PFSK-1 (cell line): Measurements from ENCODE around the gene RETREG2.

Experiments used
- FOXP2 ChIP-seq: optimal IDR thresholded peaks from 2 replicates; pipeline ENCODE3; 2011; ENCODE audit warnings: borderline replicate concordance, control low read depth, inconsistent platforms; ENCODE audit not compliant: insufficient read depth; ENCODE audit errors: extremely low read length, extremely low read depth
- POLR2AphosphoS5 ChIP-seq: IDR thresholded peaks from 2 replicates; pipeline ENCODE4 v1.6.1; 2012; ENCODE audit warnings: low read depth, mild to moderate bottlenecking, control low read depth, low read length, moderate library complexity
- SIN3A ChIP-seq: IDR thresholded peaks from 2 replicates; pipeline ENCODE4 v1.6.1; 2012; ENCODE audit warnings: mild to moderate bottlenecking, low read length, moderate library complexity, borderline replicate concordance; ENCODE audit not compliant: insufficient read depth
- TAF1 ChIP-seq: IDR thresholded peaks from 2 replicates; pipeline ENCODE4 v1.6.1; 2012; ENCODE audit warnings: low read length, control low read depth, borderline replicate concordance; ENCODE audit not compliant: insufficient read depth
- TF ChIP-seq, protein P1 (sequence below), 2 experiments: IDR thresholded peaks; 2 replicates each; pipeline versions ENCODE4 v1.6.1 to v1.8.0; 2011 to 2012; ENCODE audit warnings: low read depth in 2 of 2, low read length in 2 of 2, control low read depth in 1 of 2, inconsistent platforms in 1 of 2, mild to moderate bottlenecking in 1 of 2, moderate library complexity in 1 of 2; ENCODE audit not compliant: insufficient read depth in 1 of 2

Gene RETREG2

DNA sequence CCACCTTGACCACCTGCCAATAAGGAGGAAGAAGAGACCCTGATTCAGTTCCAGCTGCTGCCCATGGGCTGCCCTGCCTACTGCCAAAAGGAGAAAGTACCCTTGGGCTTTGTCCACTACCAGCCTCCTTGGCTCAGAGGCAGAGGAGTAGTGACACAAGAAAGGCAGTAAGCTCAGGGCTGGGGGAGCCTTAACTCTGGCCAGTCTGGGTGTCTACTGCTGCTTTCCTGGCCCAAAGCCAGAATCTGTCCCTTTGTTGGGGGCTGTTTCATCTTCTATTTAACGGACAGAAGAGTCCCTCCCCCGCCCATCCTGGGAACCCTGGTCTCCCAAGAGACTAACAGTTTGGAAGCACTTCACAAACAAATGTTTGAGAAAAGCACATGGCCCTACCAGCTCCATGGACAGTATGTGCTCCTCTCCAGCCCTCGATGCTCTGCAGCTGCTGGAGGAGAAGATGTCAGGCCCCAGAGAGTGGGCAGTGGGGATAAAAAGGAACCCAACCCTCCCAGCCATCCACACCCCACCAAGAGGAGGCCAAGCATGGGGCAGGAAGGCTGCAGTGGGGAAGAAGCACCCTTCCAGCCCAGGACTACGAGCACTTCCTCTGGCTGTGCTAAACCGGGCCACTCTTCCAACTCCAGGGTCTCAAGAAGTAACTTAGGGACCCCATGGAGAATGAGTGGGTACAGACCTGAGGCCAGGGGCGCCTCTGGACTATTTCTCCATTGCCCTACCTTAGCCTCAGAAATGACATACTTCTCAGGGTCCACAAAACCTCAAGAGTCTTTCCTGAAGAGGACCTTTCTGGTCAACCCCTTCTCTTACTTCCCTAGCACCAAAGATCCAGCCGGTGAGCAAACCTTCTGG lies 50.2 kb downstream of the RETREG2 start:
- TF ChIP-seq POLR2AphosphoS5 (no peak), SIN3A (no peak), TAF1 (no peak), FOXP2 (no peak)
- TF ChIP-seq, protein P1, sequence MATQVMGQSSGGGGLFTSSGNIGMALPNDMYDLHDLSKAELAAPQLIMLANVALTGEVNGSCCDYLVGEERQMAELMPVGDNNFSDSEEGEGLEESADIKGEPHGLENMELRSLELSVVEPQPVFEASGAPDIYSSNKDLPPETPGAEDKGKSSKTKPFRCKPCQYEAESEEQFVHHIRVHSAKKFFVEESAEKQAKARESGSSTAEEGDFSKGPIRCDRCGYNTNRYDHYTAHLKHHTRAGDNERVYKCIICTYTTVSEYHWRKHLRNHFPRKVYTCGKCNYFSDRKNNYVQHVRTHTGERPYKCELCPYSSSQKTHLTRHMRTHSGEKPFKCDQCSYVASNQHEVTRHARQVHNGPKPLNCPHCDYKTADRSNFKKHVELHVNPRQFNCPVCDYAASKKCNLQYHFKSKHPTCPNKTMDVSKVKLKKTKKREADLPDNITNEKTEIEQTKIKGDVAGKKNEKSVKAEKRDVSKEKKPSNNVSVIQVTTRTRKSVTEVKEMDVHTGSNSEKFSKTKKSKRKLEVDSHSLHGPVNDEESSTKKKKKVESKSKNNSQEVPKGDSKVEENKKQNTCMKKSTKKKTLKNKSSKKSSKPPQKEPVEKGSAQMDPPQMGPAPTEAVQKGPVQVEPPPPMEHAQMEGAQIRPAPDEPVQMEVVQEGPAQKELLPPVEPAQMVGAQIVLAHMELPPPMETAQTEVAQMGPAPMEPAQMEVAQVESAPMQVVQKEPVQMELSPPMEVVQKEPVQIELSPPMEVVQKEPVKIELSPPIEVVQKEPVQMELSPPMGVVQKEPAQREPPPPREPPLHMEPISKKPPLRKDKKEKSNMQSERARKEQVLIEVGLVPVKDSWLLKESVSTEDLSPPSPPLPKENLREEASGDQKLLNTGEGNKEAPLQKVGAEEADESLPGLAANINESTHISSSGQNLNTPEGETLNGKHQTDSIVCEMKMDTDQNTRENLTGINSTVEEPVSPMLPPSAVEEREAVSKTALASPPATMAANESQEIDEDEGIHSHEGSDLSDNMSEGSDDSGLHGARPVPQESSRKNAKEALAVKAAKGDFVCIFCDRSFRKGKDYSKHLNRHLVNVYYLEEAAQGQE (IDR thresholded peaks at IDR 0.05; ENCODE audit: insufficient read depth in 1 of 2, low read depth in 2 of 2, low read length in 2 of 2): no peak

DNA sequence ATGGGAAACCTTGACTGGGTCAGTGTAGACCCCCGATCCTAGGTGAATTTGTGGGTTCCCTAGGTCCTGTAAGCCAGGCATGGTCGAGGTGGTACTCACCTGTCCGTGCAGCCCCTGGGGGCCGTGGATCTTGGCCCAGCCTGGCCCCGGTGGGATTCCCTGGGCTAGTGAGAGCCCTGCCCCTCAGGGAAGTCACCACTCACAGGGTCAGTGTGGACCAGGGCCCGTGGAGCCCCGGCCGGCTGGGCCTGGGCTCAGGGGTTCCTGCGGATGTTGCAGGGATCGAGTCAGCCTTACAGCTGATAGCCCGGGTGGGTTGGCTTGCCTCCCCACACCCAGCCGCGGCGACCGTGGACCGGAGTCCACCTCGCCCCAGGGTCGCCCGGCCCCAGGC lies 50.8 kb downstream of the RETREG2 start:
- no peak for TF ChIP-seq FOXP2
- no peak for TF ChIP-seq SIN3A
- no peak for TF ChIP-seq POLR2AphosphoS5
- no peak for TF ChIP-seq TAF1
- TF ChIP-seq, protein P1 (IDR thresholded peaks at IDR 0.05; ENCODE audit: insufficient read depth in 1 of 2, low read depth in 2 of 2, low read length in 2 of 2): no peak

DNA sequence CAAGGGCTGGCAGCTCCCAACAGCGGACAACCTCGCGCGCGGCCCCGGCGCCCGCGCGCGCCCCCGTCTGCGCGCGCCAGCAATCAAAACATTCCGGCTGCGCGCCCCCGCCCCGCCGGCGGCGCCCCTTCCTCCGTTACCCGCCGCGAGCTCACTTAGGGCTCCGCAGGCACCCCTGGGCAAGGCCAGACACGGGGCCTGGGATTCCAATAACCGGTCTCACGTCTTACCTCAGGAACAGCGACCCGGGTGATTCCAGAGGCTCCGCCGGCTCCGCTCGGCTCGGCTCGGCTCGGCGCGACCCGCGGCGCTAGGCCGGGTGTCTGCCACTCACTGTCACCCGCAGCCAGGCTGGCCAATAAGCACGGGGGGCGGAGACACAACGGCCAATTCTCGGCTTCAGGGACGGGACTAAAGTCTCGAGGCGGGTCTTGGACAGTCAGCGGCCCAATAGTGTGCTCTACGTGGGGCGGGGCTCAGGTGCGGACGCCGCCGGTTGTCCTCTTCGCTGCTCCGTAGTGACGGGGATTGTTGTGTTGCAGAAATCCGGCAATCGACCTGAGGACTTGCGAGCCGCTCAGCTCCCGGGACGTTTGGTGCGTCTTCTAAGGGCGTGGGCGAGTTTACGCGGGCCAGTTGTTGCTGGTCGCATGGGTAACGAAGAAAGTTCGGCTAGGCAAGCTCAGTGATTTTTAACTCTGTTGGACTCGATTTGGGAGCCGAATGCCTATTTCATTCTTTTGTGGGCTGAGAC lies 51.4 kb downstream of the RETREG2 start, which contains the start of the genes ANKZF1 and ATG9A:
Gene ANKZF1 (plus strand): TSS at position 502 of the 754 bp plus-strand sequence. CDS start 452 bp downstream, outside the sequence.
Gene ATG9A (minus strand): TSS at position 332 of the 754 bp plus-strand sequence. CDS start 1,612 bp downstream, outside the sequence.
- TF ChIP-seq FOXP2 (peak; percentile 94), TAF1 (peak; percentile 88; the same call in 1 of the 2 replicates), POLR2AphosphoS5 (peak; percentile 68), SIN3A (peak; percentile 87; the same call in 1 of the 2 replicates)
- TF ChIP-seq, protein P1 (IDR thresholded peaks at IDR 0.05; ENCODE audit: insufficient read depth in 1 of 2, low read depth in 2 of 2, low read length in 2 of 2): no peak

DNA sequence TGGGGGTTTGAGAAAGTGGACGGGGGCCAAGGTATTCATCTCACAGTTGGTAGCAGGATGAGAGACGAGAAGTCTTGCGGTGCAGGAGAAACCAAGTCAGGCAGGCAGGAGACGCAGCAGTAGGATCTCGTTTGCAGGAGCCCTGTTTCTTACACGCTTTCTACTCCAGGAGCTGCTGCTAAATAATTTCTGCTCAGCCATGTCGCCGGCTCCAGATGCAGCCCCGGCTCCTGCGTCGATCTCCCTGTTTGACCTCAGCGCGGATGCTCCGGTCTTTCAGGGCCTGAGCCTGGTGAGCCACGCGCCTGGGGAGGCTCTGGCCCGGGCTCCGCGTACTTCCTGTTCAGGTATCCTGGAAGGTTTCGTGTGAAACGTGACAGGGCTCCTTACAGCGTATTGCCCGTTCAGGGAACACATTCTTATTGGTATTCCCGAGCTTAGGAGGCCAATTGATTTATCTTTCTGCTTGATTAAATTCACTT lies 52.0 kb downstream of the RETREG2 start:
- TF ChIP-seq TAF1: no peak
- TF ChIP-seq POLR2AphosphoS5: 0 out of 2 replicates have a peak, but pooled peaks have one; percentile 4

DNA sequence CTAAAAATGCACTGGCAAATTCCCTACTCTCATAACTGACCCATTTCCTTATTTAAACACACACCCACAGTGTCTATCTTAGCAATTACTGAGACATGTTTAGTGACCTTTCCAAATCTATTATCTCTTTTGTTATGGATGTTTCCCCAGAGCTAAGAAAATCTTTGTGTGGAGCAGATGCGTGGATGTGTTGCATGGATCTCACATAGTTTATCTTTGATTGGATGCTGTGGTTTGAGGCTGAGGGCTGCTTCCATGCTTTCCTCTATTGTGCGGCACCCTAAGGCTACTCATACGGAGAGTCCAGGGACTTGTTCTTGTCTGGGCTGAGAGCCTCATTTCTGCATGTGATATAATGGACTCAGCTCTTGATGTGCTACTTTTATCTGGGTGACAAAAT lies 56.3 kb downstream of the RETREG2 start:
- TF ChIP-seq, protein P1 (IDR thresholded peaks at IDR 0.05; ENCODE audit: insufficient read depth in 1 of 2, low read depth in 2 of 2, low read length in 2 of 2): no peak
- no peak for TF ChIP-seq FOXP2
- no peak for TF ChIP-seq SIN3A
- TF ChIP-seq POLR2AphosphoS5: no peak
- no peak for TF ChIP-seq TAF1
